ENCODE results near the gene CACNA1C.

The CACNA1C gene

DNA sequence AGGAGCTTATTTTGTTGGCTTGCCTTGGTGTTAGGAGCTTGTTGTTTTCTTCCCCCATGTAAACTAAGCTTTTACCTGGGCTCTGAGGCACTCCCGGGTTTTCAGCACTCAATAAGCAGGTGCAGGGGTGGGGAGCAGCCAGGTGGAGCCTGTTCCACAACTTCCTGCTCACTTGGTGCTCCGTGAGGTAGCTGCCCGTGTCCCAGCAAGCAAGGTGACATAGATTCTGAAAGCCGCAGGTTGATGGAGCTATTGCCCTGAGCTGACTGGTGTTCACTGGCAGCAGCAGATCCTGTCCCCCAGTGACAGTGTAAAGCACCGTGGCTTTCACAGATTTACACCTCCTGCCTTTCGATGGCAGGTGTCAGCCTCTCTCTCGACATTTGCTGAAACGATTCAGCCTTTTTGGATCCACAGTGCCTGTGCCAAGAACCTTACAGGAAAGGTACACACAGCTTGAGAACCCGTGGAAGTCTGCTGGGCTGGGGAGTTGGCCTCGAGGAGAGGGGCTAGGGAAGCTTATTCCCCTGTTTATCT lies 446.2 kb downstream of the CACNA1C start:
- no peak for FAIRE-seq

- FAIRE-seq, result no peak
Measured at GRCh38 chr12:2501464-2502191, 448.8 kb downstream of the CACNA1C start.

DNA sequence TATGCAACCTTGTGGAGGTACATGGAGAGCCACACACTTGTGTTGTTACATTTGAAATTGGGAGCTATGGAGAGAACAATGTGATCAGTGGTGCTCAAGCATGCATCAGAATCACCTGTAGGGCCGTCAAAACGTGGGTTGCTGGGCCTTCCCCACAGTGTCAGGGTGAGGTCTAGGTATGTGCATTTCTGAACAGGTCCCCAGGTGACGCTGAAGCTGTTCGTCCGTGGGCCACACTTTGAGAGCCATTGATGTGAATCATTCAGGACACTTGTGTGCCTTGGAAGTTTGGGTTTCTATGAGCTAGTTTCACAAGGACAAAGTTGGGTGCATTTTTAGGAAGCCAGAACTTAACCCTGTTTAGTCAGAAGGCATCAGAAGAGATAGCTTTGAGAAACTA lies 450.2 kb downstream of the CACNA1C start:
- FAIRE-seq, result no peak

- no peak for FAIRE-seq
Measured at GRCh38 chr12:2503762-2504161, 451.0 kb downstream of the CACNA1C start.

- FAIRE-seq, result no peak
Measured at GRCh38 chr12:2504577-2504976, 451.8 kb downstream of the CACNA1C start.

GRCh38 chr12:2507814-2508213 lies 455.0 kb downstream of the CACNA1C start:
- FAIRE-seq, result no peak

DNA sequence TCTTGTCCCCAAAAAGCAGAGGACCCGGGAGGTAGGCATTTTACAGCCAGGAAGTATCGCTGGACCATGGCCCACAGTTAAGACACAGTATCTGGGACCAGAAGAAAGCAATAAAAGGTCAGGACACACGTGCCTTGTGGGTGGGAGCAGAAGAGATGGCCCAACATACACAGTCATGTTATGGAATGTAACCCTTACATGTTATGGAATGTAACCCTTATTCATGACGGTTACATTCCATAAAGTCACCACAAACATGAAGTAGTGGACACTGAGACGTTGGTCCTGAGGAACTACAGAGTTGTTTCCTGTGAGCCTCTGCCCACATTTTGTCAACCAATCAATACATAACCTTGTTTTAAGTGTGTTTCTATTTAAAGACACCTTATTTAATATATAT lies 456.4 kb downstream of the CACNA1C start:
- no peak for FAIRE-seq

GRCh38 chr12:2510045-2510444 lies 457.3 kb downstream of the CACNA1C start:
- FAIRE-seq, result no peak

DNA sequence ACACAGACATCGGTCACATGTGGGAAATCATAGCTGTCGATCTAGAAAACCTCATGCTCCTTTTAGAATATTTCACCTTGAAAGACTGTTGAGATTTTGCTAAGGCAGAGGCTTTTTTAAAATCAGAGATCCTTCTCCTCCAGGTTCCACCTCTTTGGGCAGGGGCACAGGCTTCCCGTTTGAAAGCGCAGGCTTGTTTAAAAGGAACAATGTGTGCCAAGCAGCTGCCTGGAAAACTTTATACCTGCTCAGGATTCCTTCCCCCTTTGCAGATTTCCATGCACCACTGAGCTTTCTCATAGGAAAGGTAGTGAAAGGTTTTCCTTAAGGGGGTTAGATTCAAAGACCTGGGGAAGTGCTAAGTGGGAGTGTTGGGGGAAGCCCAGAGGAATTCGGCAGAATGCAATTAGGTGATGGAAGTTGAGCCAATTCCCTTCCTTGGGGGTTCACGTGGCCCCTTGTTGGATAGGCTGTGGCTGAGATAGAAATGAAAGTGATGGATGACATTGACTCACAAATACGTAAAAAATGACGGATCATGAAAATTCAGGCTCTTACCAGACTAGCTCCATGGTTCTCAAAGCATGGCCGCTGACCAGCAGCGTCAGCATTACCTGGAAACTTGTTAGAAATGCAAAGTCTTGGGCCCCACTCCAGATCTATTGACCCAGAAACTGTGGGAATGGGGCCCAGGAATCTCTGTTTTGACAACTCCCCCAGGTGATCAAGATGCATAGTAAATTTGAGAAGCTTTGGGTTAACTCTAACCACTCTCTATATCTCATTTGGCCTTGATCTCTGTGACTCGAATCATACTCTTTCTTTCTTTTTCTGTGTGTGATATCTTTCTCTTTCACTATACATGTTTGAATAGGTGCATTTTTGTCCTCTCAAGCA lies 460.6 kb downstream of the CACNA1C start:
- FAIRE-seq, result no peak

DNA sequence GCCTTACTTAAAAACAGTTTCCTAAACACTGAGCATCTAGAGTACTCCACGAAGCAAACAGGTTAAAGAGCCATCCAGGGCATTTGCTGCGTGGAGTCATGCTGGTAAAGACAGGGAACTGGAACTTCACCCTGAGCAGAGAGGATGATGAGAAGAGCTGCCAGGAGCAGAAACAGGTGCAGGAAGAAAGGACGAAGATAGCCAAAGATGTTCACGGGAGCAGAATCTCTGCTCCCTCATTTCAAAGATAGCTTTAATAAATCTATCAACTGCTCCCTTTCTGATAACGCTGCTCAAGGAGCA lies 461.2 kb downstream of the CACNA1C start:
- FAIRE-seq, result no peak

DNA sequence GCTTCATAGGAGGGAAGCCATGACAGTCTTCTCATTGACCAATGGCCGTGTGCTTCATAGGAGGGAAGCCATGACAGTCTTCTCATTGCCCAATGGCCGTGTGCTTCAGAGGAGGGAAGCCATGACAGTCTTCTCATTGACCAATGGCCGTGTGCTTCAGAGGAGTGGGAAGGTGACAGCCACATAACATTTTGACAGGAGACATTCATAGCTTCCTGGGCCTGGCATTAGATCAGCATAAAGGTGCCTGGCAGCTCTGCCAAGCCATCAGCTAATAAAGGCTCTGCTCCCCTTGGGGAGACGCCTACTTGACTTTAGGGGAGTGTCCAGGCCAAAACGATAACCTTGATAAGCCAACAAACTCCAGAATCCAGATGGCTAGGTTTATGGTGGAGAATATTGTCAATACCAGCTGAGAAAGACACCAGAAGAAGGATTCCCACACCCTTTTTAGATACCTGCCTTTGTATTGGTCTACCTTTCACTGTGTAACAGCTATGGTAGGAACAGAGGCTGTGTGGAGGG lies 468.0 kb downstream of the CACNA1C start:
- no peak for FAIRE-seq

DNA sequence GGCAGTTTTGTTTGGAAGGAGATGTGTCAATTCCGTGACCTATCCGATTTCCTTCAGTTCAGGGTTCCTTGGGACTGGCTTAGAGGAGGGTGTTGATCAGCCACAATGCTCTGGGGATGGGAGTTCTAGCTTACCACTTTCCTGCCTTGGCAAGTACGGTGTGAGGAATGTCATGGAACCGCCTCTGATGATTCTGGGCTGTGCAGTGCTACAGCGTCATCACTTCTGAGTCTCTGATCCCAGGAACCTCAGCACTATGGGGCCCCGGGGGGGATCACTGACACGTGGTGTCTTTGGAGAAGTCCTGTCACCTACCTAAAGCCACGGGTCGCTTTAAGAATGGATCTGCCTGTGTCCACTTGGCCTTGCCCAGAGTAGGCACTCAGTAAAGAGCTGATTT lies 470.5 kb downstream of the CACNA1C start:
- FAIRE-seq, result no peak

DNA sequence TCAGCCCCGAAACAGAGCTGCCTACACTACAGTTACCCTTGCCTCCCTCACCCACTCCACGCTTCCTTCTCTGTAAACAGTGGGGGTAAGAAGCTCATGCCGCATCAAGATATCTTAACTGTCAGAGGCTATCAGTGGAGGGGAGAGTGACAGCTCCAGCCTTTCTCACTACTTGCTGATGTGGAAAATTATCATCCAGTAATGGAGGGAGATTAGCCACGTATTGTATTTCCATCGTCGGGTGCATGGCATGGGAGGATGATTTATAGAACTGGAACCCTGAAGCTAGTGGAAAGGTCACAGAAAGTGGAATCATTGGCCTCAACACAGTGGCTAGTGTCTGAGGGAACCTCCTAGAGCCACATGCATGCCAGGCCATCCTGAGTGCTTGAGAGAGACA lies 471.1 kb downstream of the CACNA1C start:
- no peak for FAIRE-seq

DNA sequence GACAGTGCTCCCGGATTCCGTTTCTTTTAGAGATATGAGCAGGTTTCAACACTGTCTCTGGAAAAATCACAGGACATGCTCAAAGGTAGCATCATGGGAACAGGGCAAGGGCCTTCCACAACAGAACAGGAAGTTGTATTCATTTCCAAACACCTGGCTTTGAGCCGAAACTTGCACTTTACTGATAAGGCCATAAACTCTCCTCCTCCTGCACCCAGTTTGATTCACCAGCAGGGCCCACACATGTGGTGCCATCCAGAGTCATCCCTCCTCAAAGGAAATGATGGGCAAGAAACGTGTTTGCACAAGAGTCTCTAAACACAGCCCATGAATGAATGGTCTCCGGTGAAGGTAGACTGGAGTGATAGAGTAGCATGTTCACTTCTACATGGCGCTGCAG lies 473.6 kb downstream of the CACNA1C start:
- no peak for FAIRE-seq

DNA sequence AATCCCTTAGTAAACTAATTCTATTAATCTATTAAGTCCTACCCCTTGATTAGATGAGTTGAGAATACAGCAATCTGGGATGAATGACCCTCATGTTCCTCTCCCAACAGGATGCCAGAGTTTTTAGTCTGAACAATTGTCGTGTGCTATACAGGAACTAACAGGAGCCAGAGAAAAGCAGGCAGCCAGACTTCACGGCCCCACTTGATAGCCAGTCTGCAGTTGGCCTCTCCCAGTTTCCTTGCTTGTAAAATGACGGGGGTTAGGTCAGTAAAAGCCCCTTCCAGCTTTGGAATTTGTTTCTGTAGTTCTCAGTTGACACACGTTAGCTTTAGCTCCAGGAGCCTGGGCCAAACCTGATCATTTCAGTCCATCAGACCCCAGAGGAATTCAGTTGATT lies 475.2 kb downstream of the CACNA1C start:
- FAIRE-seq, result no peak

GRCh38 chr12:2529807-2530206 lies 477.0 kb downstream of the CACNA1C start:
- no peak for FAIRE-seq

DNA sequence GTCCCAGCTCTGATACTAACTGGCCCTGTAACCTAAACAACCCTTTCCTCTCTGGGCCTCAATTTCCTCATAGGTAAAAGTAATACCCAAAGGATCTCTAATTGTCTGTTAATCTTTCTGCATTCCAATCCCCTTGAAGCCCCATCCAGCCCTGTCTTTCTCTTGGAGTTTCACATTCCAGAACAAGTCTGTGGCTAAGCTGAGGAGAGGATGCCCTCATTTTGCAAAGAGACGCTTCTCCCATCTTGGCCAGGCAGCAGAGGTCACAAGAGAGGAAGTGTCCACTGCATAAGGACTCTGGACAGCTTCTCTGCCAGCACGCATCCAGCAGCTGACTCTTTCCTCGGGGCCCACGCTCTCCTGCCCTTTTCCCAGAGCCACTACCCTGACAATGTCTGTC lies 478.6 kb downstream of the CACNA1C start:
- no peak for FAIRE-seq

GRCh38 chr12:2533036-2533435 lies 480.2 kb downstream of the CACNA1C start:
- no peak for FAIRE-seq

DNA sequence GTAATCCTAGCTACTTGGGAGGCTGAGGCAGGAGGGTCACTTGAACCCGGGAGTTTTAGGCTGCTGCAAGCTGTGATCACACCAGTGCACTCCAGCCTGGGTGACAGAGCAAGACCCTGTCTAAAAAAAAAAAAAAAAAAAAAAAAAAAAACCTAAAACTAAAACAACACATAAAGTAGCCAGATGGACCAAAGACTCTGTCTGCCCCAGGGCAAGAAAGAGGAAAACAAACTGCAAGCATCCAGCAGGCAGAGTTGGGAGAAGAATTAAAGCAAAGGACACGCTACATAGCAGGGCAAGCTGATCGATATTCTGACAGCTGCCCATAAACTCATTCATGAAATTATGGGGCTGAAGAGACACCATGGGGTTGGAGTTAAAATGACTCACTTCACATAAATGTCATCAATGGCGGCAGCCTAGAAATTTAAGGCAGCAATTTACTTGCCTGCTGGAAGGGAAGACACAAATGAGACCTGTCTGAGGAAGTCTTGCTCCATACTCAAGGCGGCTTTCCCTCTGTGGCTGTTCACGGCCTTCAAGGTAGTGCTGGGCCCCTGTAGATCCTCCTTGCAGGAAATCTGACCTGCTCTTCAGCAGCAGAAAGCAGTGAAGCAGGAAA lies 482.9 kb downstream of the CACNA1C start:
- no peak for FAIRE-seq

DNA sequence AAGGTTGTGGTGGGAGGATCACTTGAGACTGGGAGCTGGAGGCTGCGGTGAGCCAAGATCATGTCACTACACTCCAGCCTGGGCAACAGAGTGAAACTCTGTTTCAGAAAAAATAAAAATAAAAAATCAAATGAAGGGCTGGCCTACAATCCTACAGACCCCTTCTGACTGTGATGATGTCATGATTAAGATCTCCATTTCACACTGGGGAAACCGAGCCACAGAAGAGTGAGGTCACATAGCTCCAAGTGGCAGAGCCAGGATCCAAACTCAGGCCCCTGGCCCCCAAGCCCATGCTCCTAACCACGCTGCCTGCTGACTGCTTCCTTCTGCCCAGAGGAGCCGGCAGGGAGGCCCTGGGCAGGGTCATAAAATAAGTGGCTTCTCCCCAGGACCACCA lies 483.9 kb downstream of the CACNA1C start:
- FAIRE-seq, result no peak

DNA sequence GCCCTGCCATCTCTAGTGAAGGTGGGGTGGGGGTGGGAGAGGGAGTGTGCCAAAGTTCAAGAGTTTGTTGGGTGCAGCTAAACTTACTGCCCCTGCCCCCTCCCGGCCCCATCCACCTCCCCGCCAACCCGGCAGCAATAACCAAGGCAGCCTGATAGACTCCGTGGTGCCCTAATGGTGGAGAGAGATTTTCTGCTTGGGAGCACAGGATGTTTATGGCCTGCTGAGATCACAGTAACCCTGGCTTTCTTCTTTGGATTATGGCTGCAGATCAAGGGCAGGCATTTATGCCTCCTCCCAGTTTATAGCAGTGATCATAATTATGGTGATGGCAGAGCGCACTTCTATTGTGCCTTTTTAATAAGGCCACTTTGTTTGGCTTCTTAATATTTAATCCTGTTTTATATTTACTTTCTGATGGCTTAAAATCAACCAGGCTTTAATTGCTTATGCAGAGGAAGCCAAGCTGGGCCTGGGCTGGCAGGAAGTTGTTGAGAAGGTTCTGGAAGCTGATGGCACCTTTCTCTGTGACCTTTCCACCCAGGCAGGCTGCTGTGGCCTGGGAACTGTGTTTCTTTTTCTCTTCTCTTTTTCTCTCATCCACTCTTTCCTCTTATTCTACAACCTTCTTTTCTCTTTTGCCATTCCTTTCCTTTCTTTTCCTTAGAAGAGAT lies 485.2 kb downstream of the CACNA1C start:
- no peak for FAIRE-seq

DNA sequence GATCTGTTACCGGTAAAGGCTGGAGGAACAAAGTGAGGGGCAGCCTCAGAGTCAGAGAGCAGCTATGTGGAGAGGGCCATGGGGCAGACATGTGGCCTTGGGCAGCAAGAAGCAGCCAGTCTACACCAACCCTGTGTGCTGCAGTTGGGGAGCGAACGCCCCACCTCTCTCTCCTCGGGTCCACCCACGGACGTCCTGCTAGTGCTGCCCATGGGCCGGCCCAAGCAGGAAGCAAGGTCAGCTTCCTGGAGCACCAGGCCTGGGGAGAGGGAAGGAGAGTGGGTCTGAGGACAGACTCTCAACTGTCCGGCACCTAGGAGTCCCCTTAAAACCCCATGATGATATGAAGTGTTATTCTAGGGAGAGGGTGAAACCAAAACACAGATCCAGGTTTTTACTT lies 487.2 kb downstream of the CACNA1C start:
- FAIRE-seq, result no peak

GRCh38 chr12:2540535-2540941 lies 487.8 kb downstream of the CACNA1C start:
- no peak for FAIRE-seq

All from G401.6 (cell line).